ENCODE results near the gene SYTL3. TPM values are rescaled to one million over a fixed set of nuclear protein-coding genes. Genes with fewer than 3 reads are reported as not detected.
"Not testable (repeated sequence)": the region's sequence is repeated elsewhere in the genome, so short reads cannot be mapped to it uniquely, and the experiment has no call there.

SYTL3 gene
- total RNA-seq, 1 donor from 2014 or later: 6.0 TPM

- H3K9me3 Mint-ChIP-seq: no peaks in the 10 kb centered on the region
- POLR2A ChIA-PET: no interaction called here
- DNase-seq (no peak), ATAC-seq (ENCODE audit: low read depth) (no peak)
- no peaks in the 10 kb centered on the region for H3K27me3 Mint-ChIP-seq
- H3K4me1 Mint-ChIP-seq: no peaks in the 10 kb centered on the region
- H3K36me3 Mint-ChIP-seq (ENCODE audit: low read depth): peaks cover 75% of the 10 kb centered on the region
- no peak overlapping the region for H3K27ac Mint-ChIP-seq
- CTCF ChIA-PET: interaction anchor here (1.3 kb wide), 1 partner anchor 80 kb away, joined by 6 read pairs; no protein-coding TSS in a partner anchor
- intact Hi-C loops (cut with micrococcal nuclease): no loop called here
- no peak for TF ChIP-seq CTCF (IDR thresholded peaks at IDR 0.05)
- no peak overlapping the region for H3K4me3 Mint-ChIP-seq
These were observed 38.8 kb upstream of the SYTL3 start for GRCh38 chr6:158611039-158611438.

GRCh38 chr6:158611541-158612370, 38.1 kb upstream of the SYTL3 start:
- ChIA-PET CTCF (no interaction called here), POLR2A (no interaction called here)
- ATAC-seq (ENCODE audit: low read depth) (no peak), DNase-seq (no peak)
- Mint-ChIP-seq H3K27me3 (no peaks in the 10 kb centered on the region), H3K27ac (no peak overlapping the region), H3K4me1 (no peaks in the 10 kb centered on the region), H3K4me3 (no peak overlapping the region), H3K36me3 (ENCODE audit: low read depth) (peaks cover 73% of the 10 kb centered on the region), H3K9me3 (no peaks in the 10 kb centered on the region)
- intact Hi-C loops (cut with micrococcal nuclease): no loop called here
- no peak for TF ChIP-seq CTCF (IDR thresholded peaks at IDR 0.05)

DNA sequence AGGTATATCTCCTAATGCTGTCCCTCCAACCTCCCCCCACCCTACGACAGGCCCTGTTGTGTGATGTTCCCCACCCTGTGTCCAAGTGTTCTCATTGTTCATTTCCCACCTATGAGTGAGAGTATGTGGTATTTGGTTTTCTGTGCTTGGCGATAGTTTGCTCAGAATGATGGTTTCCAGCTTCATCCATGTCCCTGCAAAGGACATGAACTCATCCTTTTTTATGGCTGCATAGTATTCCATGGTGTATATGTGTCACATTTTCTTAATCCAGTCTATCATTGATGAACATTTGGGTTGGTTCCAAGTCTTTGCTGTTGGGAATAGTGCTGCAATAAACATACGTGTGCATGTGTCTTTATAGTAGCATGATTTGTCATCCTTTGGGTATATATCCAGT, 35.2 kb upstream of the SYTL3 start:
- H3K27ac Mint-ChIP-seq; ATAC-seq (ENCODE audit: low read depth); intact Hi-C loops (cut with micrococcal nuclease); POLR2A ChIA-PET; CTCF ChIA-PET; H3K4me3 Mint-ChIP-seq; H3K9me3 Mint-ChIP-seq; H3K4me1 Mint-ChIP-seq; H3K27me3 Mint-ChIP-seq; DNase-seq: not testable (repeated sequence)
- peaks cover 80% of the 10 kb centered on the region for H3K36me3 Mint-ChIP-seq (ENCODE audit: low read depth)

DNA sequence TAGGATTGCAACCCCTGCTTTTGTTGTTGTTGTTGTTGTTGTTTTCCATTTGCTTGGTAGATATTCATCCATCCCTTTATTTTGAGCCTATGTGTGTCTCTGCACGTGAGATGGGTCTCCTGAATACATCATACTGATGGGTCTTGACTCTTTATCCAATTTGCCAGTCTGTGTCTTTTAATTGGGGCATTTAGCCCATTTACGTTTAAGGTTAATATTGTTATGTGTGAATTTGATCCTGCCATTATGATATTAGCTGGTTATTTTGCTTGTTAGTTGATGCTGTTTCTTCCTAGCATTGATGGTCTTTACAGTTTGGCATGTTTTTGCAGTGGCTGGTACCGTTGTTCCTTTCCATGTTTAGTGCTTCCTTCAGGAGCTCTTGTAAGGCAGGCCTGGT, 31.6 kb upstream of the SYTL3 start:
- H3K4me3 Mint-ChIP-seq; H3K4me1 Mint-ChIP-seq; POLR2A ChIA-PET; H3K9me3 Mint-ChIP-seq; CTCF ChIA-PET; ATAC-seq (ENCODE audit: low read depth); intact Hi-C loops (cut with micrococcal nuclease); H3K27me3 Mint-ChIP-seq; H3K27ac Mint-ChIP-seq; DNase-seq: not testable (repeated sequence)
- peaks cover 70% of the 10 kb centered on the region for H3K36me3 Mint-ChIP-seq (ENCODE audit: low read depth)

DNA sequence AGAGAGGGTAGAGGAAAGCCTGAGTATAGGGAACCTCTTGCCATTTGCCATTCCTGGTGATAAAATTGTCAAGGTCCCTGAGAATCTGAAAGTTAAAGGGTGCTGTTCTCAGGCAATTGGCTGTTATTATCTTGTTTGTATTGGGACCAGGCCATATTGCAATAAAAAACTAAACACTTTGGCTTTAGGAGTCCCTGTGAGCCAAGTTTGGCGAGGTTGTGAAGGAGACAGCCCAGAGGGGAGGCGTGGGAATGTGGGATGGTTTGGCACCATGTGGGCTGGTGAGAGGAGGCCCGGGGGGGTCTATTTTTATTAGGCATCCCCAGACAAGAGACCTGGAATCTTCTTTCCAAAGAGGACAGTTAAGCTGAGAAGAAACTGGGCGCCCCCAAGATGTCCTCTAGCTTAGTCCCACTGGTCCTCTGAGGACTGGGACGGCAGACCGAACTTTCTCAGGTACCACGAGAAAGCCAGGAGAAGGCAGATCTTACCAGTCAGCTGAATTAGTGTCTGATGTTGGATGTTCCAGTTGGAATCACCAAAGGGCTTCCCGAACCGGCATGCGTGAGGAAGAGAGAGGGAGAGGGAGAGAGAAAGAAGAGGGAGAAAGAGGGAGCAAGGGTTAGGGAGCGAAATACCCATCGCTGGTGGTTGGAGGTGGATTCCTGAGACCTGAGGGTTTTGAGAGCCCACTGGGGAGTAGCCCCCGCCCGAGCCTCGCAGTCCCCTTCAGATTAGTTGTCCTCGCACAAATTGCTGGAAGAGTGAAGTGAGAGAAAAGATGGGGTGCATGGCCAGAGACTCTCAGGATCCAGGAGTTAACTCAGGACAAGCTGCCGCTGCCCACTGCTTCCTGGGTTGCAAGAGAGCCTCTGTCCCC, 29.7 kb upstream of the SYTL3 start:
- H3K4me3 Mint-ChIP-seq: no peak overlapping the region
- no peaks in the 10 kb centered on the region for H3K4me1 Mint-ChIP-seq
- ATAC-seq (ENCODE audit: low read depth) (no peak), DNase-seq (no peak)
- peaks cover 68% of the 10 kb centered on the region for H3K36me3 Mint-ChIP-seq (ENCODE audit: low read depth)
- H3K9me3 Mint-ChIP-seq: no peaks in the 10 kb centered on the region
- ChIA-PET POLR2A (interaction anchor here (0.6 kb wide), 1 partner anchor 408 kb away, joined by 4 read pairs; no protein-coding TSS in a partner anchor), CTCF (no interaction called here)
- intact Hi-C loops (cut with micrococcal nuclease): no loop called here
- H3K27me3 Mint-ChIP-seq: no peaks in the 10 kb centered on the region
- no peak overlapping the region for H3K27ac Mint-ChIP-seq
- TF ChIP-seq CTCF (IDR thresholded peaks at IDR 0.05): no peak

Data from activated B cell treated with CpG ODN at 0.5 μM for 24 hours (primary cell).